ENCODE data around the gene C17orf113.
"Not testable (repeated sequence)": the region's sequence is repeated elsewhere in the genome, so short reads cannot be mapped to it uniquely, and the experiment has no call there.

The C17orf113 gene

GRCh38 chr17:42041619-42042018 lies 8.8 kb downstream of the C17orf113 start:
- no peak for DNase-seq

GRCh38 chr17:42040818-42041217 lies 9.6 kb downstream of the C17orf113 start:
- DNase-seq: no peak

- no peak for DNase-seq
Observed at GRCh38 chr17:42039794-42040763, 10.3 kb downstream of the C17orf113 start.

GRCh38 chr17:42038221-42038973 lies 12.0 kb downstream of the C17orf113 start:
- DNase-seq: no peak

- no peak for DNase-seq
Observed at GRCh38 chr17:42034059-42034458, 16.3 kb downstream of the C17orf113 start.

GRCh38 chr17:42031584-42031983 lies 18.8 kb downstream of the C17orf113 start:
- DNase-seq: no peak

GRCh38 chr17:42028791-42029127 lies 21.6 kb downstream of the C17orf113 start:
- DNase-seq: no peak

- no peak for DNase-seq
Observed at GRCh38 chr17:42027961-42028790, 22.2 kb downstream of the C17orf113 start.

- DNase-seq: no peak
Observed at GRCh38 chr17:42027590-42027889, 22.9 kb downstream of the C17orf113 start.

GRCh38 chr17:42026857-42027589 lies 23.4 kb downstream of the C17orf113 start:
- DNase-seq: no peak

- no peak for DNase-seq
Observed at GRCh38 chr17:42025936-42026335, 24.5 kb downstream of the C17orf113 start.

- no peak for DNase-seq
Observed at GRCh38 chr17:42025191-42025579, 25.2 kb downstream of the C17orf113 start.

- DNase-seq: no peak
Observed at GRCh38 chr17:42023524-42024349, 26.7 kb downstream of the C17orf113 start.

GRCh38 chr17:42020845-42021244 lies 29.6 kb downstream of the C17orf113 start:
- DNase-seq: not testable (repeated sequence)

- peak; percentile 90 to 92 for DNase-seq
Observed at GRCh38 chr17:42019509-42020404, 30.6 kb downstream of the C17orf113 start, which contains the start of gene NKIRAS2. Gene NKIRAS2, plus strand, starts transcription at chr17:42020090. Its CDS starts 1,488 bp downstream, at chr17:42021578.

- no peak for DNase-seq
Observed at GRCh38 chr17:42018988-42019387, 31.4 kb downstream of the C17orf113 start.

- DNase-seq: no peak
Observed at GRCh38 chr17:42018339-42018738, 32.1 kb downstream of the C17orf113 start.

- DNase-seq: peak in 1 of 2 experiments; percentile 8
Observed at GRCh38 chr17:42017866-42018200, 32.6 kb downstream of the C17orf113 start.

- peak; percentile 83 to 87 for DNase-seq
Observed at GRCh38 chr17:42016941-42017865, 33.2 kb downstream of the C17orf113 start, which contains the start of gene DNAJC7. Gene DNAJC7, minus strand, starts transcription at chr17:42017439. Its CDS starts 23 bp downstream, at chr17:42017416.

Data from activated CD4-positive, alpha-beta T cell treated with anti-CD3 and anti-CD28 coated beads, Interleukin-2, amount 50 U/mL, for 4 hours (primary cell).